GM19455 (cell line): ENCODE measurements around the gene USP26.
"Not testable (repeated sequence)": the region's sequence is repeated elsewhere in the genome, so short reads cannot be mapped to it uniquely, and the experiment has no call there.

Experiments
- ATAC-seq: cut with Tn5 transposase; IDR thresholded peaks from one replicate; pipeline ENCODE4 v1.9.1; 2021; ENCODE audit not compliant: unreplicated experiment

Gene USP26

GRCh38 chrX:133044145-133044786 is 52.6 kb downstream of the USP26 start:
- ATAC-seq: not testable (repeated sequence)

DNA sequence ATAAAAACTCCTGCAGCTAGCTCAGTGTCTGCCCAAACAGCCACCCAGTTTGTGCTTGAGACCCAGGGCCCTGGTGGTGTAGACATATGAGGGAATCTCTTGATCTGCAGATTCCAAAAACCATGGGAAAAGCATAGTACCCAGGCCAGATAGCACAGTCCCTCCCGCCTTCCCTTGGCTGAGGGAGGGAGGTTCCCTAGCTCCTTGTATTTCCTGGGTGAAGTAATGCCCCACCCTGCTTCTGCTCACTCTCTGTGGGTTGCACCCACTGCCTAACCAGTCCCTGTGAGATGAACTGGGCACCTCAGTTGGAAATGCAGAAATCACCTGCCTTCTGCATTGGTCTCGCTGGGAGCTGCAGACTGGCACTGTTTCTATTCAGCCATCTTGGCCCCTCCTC is 54.6 kb downstream of the USP26 start:
- no peak for ATAC-seq

- ATAC-seq: no peak
Observed at GRCh38 chrX:133033010-133033409, 63.9 kb downstream of the USP26 start.

DNA sequence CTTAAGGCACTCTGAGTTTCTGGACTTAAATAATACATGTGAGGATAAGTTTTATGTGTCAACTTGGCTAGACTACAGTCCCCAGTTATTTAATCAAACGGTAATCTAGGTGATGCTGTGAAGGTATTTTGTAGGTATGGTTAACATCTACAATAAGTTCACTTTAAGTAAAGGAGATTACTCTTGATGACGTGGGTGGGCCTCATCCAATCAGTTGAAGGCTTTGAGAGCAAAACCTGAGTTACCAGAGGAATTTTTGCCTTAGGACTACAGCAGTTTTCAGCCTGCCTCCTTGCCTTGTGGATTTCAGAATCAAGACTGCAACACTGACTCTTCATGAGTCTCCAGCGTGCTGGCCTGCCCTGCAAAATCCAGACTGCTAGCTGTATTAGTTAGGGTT is 78.7 kb downstream of the USP26 start:
- no peak for ATAC-seq

DNA sequence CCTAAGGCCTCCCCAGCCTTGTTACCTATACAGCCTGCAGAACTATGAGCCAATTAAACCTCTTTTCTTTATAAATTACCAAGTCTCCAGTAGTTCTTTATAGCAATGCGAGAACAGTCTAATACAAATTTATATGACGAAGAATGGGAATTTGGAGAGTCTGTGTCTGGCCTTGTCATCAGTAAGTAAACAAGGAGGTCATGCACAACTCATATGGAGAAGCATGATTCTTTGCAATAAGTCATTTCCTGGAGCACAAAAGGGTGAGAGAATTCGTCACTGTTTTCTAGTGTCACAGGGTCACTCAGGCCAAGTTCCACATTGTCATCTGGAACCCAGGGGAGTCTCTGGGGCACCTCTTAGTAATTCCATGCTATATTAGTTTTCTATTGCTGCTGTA is 89.5 kb downstream of the USP26 start:
- no peak for ATAC-seq

GRCh38 chrX:133005616-133006015 is 91.3 kb downstream of the USP26 start:
- ATAC-seq: no peak

- ATAC-seq: no peak
Observed at GRCh38 chrX:133005042-133005441, 91.9 kb downstream of the USP26 start.

- ATAC-seq: no peak
Observed at GRCh38 chrX:132999209-132999608, 97.7 kb downstream of the USP26 start.

- ATAC-seq: no peak
Observed at GRCh38 chrX:132990835-132991234, 106.1 kb downstream of the USP26 start.

DNA sequence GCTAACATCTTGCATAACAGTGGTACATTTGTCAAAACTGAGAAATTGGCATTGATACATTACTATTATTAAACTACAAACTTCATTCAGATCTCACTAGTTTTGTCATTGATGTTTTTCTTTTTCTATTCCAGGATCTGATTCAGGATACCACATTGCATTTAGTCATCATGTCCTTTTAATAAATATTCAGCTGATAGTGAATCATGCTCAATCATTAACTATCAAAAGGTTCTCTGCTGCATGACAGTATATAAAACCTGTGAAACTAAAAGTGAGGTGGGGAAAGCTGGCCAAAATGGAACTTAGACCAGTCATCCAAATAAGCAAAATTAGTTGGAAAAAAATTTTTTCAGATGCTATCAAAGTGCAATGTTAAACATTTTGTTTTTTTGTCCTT is 110.4 kb downstream of the USP26 start:
- ATAC-seq: no peak

- ATAC-seq: no peak
Observed at GRCh38 chrX:132984058-132984650, 112.8 kb downstream of the USP26 start.

DNA sequence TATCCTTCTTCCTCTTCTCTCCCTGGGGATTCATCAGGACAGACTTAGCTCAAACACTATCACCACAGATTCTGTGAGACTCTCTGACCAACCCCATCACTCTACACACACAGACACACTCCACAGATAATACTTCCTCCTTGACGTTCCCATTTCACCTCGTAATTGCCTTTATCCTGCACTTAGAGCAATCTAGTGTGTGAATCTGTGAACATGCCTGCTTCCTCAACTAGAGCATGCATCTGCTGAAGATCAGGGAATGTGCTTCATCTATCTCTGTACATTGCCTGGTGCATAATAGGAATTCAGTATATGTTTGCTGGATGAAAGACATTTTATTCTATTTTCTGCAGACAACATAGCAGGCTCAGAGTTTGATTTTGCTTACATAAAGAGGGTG is 113.4 kb downstream of the USP26 start:
- ATAC-seq: no peak

GRCh38 chrX:132980035-132980434 is 116.9 kb downstream of the USP26 start:
- ATAC-seq: not testable (repeated sequence)
